SK-N-MC (cell line): ENCODE measurements around the gene TEKT2.

Experiments
- EZH2 ChIP-seq: fragments of 200-600 bp; sonication (generic); IDR thresholded peaks from one replicate; pipeline ENCODE4 v1.6.1; 2017; ENCODE audit warnings: antibody characterized with exemption
- FOXP2 ChIP-seq: optimal IDR thresholded peaks from 2 replicates; pipeline ENCODE3; 2011; ENCODE audit warnings: mild to moderate bottlenecking, moderate library complexity; ENCODE audit not compliant: insufficient read depth; ENCODE audit errors: extremely low read length, control extremely low read depth
- POLR2AphosphoS5 ChIP-seq: IDR thresholded peaks from 2 replicates; pipeline ENCODE4 v1.6.1; 2012; ENCODE audit warnings: mild to moderate bottlenecking, low read depth, low read length, borderline replicate concordance

- TF ChIP-seq POLR2AphosphoS5 (no peak), EZH2 (no peak), FOXP2 (no peak)
Measured at GRCh38 chr1:36136535-36136934, 52.6 kb downstream of the TEKT2 start.
